GM11168 (cell line): ENCODE results near the gene RPS6KA4.
"Not testable (repeated sequence)": the region's sequence is repeated elsewhere in the genome, so short reads cannot be mapped to it uniquely, and the experiment has no call there.

ENCODE experiments used
- in situ Hi-C: fragments of 300-500 bp; cut with MboI; formaldehyde crosslinking; loops from one replicate; pipeline ENCODE4 v1.12.0; 2022; ENCODE audit warnings: low sequenced_read_pairs; ENCODE audit not compliant: unreplicated experiment

The RPS6KA4 gene

GRCh38 chr11:64410404-64410734, 51.4 kb downstream of the RPS6KA4 start:
- in situ Hi-C loops = no loop called here

GRCh38 chr11:64413417-64413816, 54.5 kb downstream of the RPS6KA4 start:
- in situ Hi-C loops = no loop called here

- in situ Hi-C loops = no loop called here
Observed at GRCh38 chr11:64415286-64415685, 56.3 kb downstream of the RPS6KA4 start.

GRCh38 chr11:64415996-64416728, 57.2 kb downstream of the RPS6KA4 start:
- in situ Hi-C loops = no loop called here

GRCh38 chr11:64418233-64418632, 59.3 kb downstream of the RPS6KA4 start:
- in situ Hi-C loops = not testable (repeated sequence)

GRCh38 chr11:64419257-64419790, 60.4 kb downstream of the RPS6KA4 start:
- in situ Hi-C loops = no loop called here

- in situ Hi-C loops = no loop called here
Observed at GRCh38 chr11:64419818-64420485, 61.0 kb downstream of the RPS6KA4 start.
